Germinal center (tissue), 1 donor: ENCODE data around the gene GAS2L3.
A peak's percentile ranks its signal among the peaks of the same experiment; 100 is the strongest.
"Not testable (repeated sequence)": the region's sequence is repeated elsewhere in the genome, so short reads cannot be mapped to it uniquely, and the experiment has no call there.

Experiments used
- DNase-seq: peaks from one replicate; pipeline ENCODE4 v3.0.0; 2012; ENCODE audit warnings: mixed read lengths, low spot score

GAS2L3 gene

GRCh38 chr12:100573292-100574186, at the start of gene GAS2L3:
Gene GAS2L3 (plus strand): TSS chr12:100573684. CDS start chr12:100594905, 21,221 bp downstream.
- DNase-seq: peak; percentile 81

DNA sequence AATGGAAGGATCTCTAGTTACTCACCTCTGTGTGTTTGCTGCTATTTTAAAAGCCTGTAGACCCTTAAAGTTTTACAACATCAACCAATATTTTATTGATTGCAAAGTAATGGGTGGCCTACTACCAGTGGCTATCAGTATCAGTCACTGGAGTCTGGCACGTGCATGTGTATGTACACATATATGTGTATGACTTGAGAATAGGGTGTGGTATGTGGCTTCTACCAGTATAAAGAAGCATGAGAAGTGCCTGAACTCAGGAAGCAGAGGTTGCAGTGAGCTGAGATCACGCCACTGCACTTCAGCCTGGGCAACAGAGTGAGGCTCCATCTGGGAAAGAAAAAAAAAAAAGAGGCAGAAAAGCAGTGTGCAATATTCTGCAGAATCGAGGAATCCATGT, 45.5 kb upstream of the GAS2L3 start:
- DNase-seq: no peak

DNA sequence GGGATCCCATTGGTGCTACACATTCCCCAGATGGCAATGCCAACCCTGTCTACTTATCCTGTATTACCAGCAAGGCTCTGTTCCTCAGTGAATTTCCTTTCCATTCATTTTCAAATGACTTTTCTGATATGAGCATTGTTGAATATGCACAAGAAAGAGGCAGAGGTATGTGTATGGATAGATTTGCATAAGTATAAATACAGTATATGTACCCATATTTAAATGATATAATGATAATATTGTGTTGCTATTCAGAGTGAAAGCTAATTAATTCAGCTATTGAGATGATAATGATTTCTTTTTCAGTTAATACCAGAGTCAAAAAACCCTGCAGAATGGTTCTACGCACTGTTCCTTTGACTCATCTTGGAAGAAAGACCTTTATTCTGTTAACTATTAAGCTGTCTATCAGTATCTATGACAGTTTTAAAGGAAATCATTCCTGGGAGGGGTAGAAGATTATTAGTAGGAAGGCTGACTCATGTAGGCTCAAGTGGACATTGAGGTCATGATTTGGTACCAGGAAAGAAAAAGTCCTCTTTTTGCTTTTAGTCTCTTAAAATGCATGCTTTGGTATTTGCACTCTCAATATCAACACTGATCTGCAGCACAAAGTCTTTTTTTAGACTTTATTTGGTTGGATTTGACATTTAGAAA, 44.9 kb upstream of the GAS2L3 start:
- DNase-seq: no peak

GRCh38 chr12:100529756-100530350, 43.6 kb upstream of the GAS2L3 start:
- no peak for DNase-seq

DNA sequence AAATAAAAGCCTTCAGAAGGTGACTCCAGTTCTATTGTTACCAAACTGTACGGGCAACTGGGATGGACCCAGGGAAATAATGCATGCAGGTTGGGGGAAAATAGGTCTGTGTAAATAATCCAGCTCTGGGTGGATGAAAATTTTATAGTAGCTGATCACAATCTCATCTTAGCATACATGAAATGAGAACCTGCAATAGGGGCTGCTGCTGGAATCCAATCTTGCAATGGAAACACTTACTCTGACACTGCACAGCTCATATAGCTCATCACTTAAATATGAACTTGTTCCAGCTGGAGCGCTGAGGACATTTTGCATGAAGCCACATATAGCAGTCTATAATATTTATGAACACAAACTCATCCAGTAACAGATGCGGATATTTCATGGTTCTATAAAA, 40.1 kb upstream of the GAS2L3 start:
- no peak for DNase-seq

GRCh38 chr12:100534625-100535227, 38.8 kb upstream of the GAS2L3 start:
- no peak for DNase-seq

DNA sequence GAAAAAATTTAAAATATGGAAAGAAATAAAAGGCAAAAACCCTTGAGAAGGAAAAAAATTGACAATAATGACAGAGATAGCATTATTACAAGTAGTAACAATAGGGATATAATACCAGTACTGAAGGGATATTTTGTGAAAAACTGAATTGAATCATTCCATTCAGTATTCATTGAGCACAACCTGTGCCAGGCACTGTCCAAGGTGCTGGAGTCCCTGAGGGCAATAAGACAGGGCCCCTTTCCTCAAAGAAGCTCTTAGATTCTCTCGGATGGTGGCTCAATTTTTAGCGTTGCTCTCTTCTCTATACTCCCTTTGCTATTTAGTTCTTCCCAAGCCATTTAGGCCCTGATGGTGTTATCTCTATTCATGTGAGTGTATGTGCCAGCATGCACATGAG, 34.3 kb upstream of the GAS2L3 start:
- DNase-seq: no peak

DNA sequence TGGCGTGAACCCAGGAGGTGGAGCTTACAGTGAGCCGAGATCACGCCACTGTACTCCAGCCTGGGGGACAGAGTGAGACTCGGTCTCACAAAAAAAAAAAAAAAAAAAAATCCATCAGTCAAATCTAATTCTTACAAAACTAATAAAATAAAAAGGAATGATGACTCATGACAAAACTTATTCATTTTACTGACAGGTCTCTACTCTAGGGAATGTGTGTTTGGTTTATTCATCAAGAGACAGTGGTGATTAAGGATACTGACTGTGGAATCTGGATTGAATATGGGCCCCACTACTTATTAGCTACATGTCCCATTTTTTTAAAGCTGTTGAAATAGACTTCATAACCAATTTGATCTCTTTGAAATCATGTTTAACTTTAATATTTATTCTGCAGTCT, 29.3 kb upstream of the GAS2L3 start:
- no peak for DNase-seq

- DNase-seq: no peak
These were observed 28.4 kb upstream of the GAS2L3 start for GRCh38 chr12:100545092-100545491.

DNA sequence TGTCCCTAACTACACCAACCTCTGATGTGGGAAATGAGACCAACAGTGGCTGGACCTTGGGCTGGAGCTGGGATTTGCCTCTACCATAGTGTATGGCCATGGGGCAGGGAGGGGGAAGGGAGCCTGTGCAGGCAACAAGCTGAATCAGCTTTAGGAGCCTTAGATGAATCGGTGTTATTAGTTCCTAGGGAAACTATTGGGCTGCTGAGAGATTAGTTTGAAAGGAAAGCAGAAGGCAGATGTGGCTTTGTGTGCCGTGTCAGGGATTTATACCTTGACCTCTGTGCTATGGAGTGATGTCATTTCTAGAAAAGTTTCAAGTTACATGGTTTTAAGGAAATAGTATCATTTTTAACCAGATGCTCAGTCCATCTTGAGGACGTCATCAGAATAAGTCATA, 19.5 kb upstream of the GAS2L3 start:
- no peak for DNase-seq

DNA sequence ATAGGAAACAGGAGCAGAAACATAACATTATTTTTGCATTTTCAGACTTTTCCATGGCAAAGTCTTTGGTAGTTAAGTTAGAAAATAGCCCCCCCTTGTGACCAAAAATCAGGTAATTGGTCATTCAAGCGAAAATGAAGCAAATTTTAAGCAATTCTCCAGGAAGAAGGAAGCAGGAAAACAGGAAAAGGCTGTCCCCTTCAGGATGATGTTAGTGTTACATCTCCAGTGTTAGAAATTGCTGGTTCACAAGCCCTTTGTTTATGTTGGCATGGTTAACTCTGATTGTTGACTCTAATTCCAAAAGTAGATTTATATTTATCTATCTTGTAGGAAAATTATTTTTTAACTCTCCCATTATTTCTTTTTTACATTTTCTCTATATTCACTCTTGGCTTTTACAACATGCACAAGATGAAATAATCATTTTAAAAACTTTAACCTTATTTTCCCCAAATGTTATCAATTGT, 18.8 kb upstream of the GAS2L3 start:
- peak; percentile 12 for DNase-seq

DNA sequence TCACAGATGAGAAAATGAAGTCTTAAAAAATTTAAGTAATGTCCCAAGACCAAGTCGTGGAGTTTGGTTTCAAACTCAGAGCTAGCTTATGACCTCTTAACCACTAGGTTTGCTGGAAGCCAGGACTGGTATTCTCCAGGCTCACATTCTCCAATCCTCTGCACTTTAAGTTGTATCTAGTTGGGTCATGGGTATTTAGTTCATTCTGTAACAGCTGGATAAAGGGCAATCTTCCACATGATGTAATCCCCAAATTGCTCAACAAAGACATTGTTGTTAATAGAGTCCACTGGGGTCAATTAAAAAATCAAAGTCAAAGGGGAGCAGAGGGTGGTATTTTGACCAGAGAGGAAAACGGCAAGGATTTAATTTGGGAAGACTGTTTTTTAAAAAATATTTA, 17.8 kb upstream of the GAS2L3 start:
- DNase-seq: no peak

GRCh38 chr12:100557357-100557756, 16.1 kb upstream of the GAS2L3 start:
- no peak for DNase-seq

DNA sequence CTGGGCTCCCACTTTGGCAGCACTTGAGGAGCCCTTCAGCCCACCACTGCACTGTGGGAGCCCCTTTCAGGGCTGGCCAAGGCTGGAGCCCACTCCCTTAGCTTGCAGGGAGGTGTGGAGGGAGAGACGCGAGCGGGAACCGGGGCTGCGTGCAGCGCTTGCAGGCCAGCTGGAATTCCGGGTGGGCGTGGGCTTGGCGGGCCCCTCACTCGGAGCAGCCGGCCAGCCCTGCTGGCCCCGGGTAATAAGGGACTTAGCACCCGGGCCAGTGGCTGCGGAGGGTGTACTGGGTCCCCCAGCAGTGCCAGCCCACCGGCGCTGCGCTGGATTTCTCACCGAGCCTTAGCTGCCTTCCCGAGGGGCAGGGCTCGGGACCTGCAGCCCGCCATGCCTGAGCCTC, 14.2 kb upstream of the GAS2L3 start:
- not testable (repeated sequence) for DNase-seq

- no peak for DNase-seq
These were observed 9.4 kb upstream of the GAS2L3 start for GRCh38 chr12:100564090-100564489.

GRCh38 chr12:100564905-100565467, 8.5 kb upstream of the GAS2L3 start:
- no peak for DNase-seq

DNA sequence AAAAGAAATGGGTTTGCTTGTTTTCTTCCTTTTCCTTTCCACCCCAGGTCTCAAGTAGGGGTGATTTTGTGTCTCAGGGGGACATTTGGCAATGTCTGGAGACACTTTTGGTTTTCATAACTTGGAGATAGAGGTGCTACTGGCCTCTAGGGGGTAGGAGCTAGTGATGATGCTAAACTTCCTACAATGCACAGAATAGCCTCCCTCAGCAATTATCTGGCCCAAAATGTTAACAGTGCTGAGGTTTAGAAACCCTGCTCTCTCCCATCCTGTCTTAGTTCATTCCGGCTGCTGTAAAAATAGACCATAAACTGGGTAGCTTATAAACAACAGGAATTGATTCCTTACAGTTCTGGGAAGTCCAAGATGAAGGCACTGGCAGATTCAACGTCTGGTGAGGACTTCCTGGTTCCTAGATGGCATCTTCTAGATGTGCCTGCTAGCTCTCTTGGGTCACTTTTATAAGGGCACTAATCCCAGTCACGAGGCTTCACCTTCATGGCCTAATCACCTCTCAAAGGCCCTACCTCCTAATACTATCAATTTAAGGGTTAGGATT, 7.4 kb upstream of the GAS2L3 start:
- no peak for DNase-seq

DNA sequence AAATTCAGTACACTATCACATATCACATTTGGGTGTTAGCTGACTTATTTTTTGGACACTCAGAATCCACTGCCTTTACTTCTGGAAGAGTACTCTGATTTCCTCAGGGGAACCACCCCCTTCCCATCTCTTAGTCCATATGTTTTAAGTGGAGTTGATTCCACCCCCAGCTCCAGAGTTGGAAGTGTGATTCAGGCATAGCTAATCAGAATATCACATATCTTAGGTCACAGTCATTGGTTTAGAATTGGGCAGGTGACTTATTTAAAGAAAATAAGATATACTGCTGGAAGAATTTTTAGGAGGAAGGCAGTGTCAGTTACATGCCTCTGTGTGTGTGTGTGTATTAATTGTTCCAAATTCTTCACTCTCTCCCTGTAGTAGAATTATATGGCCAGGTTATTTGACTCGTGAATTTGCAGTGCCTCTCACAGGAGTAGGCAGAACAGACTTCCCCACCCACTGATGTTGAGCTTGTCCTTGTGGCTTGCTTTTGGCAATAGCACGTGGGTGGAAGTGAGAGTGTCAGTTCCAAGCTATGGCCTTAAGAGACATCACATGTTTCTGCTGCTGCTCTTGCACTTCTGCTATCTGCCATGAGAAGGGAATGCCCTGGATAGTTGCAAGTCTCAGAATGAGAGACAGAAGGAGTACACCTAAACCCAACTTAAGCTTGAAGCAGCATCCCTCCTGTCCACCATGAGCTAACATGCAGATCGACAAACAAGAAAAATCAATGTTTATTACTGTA, 6.4 kb upstream of the GAS2L3 start:
- DNase-seq: no peak

GRCh38 chr12:100567945-100568344, 5.5 kb upstream of the GAS2L3 start:
- no peak for DNase-seq

DNA sequence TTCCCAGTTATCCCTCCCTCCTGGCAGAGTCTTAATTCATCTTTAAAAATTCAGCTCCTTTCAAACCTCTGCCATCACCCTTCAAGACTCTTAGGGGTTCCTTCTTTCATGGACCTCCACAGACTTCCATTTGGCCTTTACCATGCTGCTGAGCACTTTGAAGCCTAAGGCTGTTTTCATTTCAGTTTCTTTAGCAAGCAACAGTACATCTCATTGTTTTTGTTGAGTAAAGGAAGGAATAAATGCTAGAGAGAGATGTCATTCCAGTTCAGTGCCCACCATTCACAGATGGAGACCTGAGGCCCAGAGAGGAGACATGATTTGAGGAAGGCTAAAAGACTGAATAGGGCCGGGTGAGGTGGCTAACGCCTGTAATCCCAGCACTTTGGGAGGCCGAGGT, 1.3 kb upstream of the GAS2L3 start:
- DNase-seq: no peak
